PC-9 (cell line): ENCODE results near the gene VPS16.

Source experiments
- EZH2 ChIP-seq: fragments of 200-600 bp; sonication (generic); IDR thresholded peaks from 2 replicates; pipeline ENCODE4 v1.8.0; 2017; ENCODE audit warnings: antibody characterized with exemption, low read depth
- TF ChIP-seq, protein P1 (sequence below): fragments of 200-600 bp; sonication (generic); conservative IDR thresholded peaks from 2 replicates; pipeline ENCODE4 v1.6.1; 2017; ENCODE audit warnings: mixed run types, antibody characterized with exemption, mild to moderate bottlenecking, moderate library complexity

DNA sequence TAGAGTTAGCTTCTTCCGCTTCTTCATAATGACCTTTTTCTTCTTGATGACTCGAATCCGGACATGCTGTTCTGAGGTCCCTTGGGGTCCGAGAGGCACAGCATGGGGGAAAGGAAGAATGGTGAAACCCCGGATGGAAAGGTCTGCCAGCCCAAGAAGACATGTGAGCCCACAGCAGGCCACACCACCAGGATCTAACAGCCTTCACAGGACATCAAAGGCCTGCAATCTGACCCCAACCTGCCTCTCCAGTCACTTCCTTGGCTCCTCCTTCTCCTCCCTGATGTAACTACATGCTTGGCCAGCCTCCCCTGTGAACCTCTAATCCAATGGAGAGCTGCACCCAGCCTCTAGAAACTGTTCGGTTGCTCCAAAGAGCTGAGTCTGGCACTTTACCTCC lies 41.7 kb upstream of the VPS16 start:
- TF ChIP-seq, protein P1, sequence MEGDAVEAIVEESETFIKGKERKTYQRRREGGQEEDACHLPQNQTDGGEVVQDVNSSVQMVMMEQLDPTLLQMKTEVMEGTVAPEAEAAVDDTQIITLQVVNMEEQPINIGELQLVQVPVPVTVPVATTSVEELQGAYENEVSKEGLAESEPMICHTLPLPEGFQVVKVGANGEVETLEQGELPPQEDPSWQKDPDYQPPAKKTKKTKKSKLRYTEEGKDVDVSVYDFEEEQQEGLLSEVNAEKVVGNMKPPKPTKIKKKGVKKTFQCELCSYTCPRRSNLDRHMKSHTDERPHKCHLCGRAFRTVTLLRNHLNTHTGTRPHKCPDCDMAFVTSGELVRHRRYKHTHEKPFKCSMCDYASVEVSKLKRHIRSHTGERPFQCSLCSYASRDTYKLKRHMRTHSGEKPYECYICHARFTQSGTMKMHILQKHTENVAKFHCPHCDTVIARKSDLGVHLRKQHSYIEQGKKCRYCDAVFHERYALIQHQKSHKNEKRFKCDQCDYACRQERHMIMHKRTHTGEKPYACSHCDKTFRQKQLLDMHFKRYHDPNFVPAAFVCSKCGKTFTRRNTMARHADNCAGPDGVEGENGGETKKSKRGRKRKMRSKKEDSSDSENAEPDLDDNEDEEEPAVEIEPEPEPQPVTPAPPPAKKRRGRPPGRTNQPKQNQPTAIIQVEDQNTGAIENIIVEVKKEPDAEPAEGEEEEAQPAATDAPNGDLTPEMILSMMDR = no peak
- TF ChIP-seq EZH2 = no peak
